GM12878 (cell line): ENCODE data around the gene PLCB4. TPM values are rescaled to one million over a fixed set of nuclear protein-coding genes. Genes with fewer than 3 reads are reported as not detected.

Source experiments
- ATAC-seq: fragments of 200-7000 bp; cut with Tn5 transposase; 3 replicates; pipeline ENCODE4 v1.9.1; 2020; ENCODE audit warnings: mild to moderate bottlenecking, moderate library complexity
- BruUV-seq: library from RNA; stranded (reverse); fragments of 400-500 nt; replicated peaks from 2 replicates; lab custom pipeline; 2021; lab: Mats Ljungman, UMichigan
- CTCF ChIA-PET: fragments of 300-600 bp; sonication (Branson Sonifier 250); formaldehyde crosslinking; extraction: SDS; loops from one replicate; lab custom pipeline; 2021; ENCODE audit warnings: inconsistent platforms; lab: Yijun Ruan, JAX
- POLR2A ChIA-PET: fragments of 350-600 bp; formaldehyde crosslinking; extraction: SDS; loops from one replicate; lab custom pipeline; 2021; ENCODE audit warnings: inconsistent platforms; lab: Charles Lee
- RAD21 ChIA-PET: fragments of 300-600 bp; sonication (Branson Sonifier 250); formaldehyde crosslinking; loops from one replicate; lab custom pipeline; 2023; ENCODE audit warnings: antibody characterized with exemption; ENCODE audit not compliant: unreplicated experiment; lab: Charles Lee
- SMC1A ChIA-PET: fragments of 300-600 bp; sonication (Branson Sonifier 250); formaldehyde crosslinking; loops from one replicate; lab custom pipeline; 2023; ENCODE audit not compliant: unreplicated experiment, uncharacterized antibody; lab: Charles Lee
- DNase-seq: peaks from one replicate; pipeline ENCODE4 v3.0.0-alpha.2; 2011; ENCODE audit warnings: low read depth, low spot score
- FAIRE-seq: peaks from 3 replicates; lab custom pipeline; 2011; peaks lifted over from hg19 to GRCh38; lab: Jason Lieb, UNC
- H2AFZ ChIP-seq: 2 replicates; pipeline ENCODE4 v1.6.0; 2011; ENCODE audit warnings: low read depth, low read length, control low read depth; ENCODE audit not compliant: control insufficient read depth
- H3K27ac ChIP-seq: 2 replicates; pipeline ENCODE4 v1.5.1; 2011; ENCODE audit warnings: control low read depth; ENCODE audit not compliant: control insufficient read depth, insufficient read depth
- H3K27me3 ChIP-seq, 2 experiments: replicated peaks in 1 of 2; 2 replicates each; pipeline versions ENCODE4 v1.6.0 to v1.6.1; 2011; ENCODE audit warnings: low read length in 1 of 2; ENCODE audit not compliant: control insufficient read depth in 2 of 2, insufficient read depth in 2 of 2
- H3K36me3 ChIP-seq, 2 experiments: 2 replicates each; pipeline ENCODE4 v1.5.1; 2011; ENCODE audit warnings: low read length in 1 of 2; ENCODE audit not compliant: control insufficient read depth in 2 of 2, insufficient read depth in 2 of 2
- H3K4me1 ChIP-seq: 2 replicates; pipeline ENCODE4 v1.6.1; 2011; ENCODE audit warnings: mild to moderate bottlenecking, low read length, moderate library complexity, mixed read lengths; ENCODE audit not compliant: control insufficient read depth, insufficient read depth
- H3K4me2 ChIP-seq: 2 replicates; pipeline ENCODE4 v1.6.0; 2011; ENCODE audit warnings: control low read depth; ENCODE audit not compliant: control insufficient read depth, insufficient read depth
- H3K4me3 ChIP-seq: fragments of 200-600 bp; sonication (generic); 2 replicates; pipeline ENCODE4 v1.5.1; 2016
- H3K79me2 ChIP-seq: 2 replicates; pipeline ENCODE4 v1.6.0; 2011; ENCODE audit warnings: low read length; ENCODE audit not compliant: control insufficient read depth, insufficient read depth
- H3K9ac ChIP-seq: 2 replicates; pipeline ENCODE4 v1.8.0; 2011; ENCODE audit warnings: low read length, control low read depth, mixed read lengths; ENCODE audit not compliant: control insufficient read depth, insufficient read depth
- H3K9me3 ChIP-seq: replicated peaks from 3 replicates; pipeline ENCODE4 v1.5.1; 2011; ENCODE audit warnings: mild to moderate bottlenecking, low read length; ENCODE audit not compliant: control insufficient read depth, insufficient read depth
- H4K20me1 ChIP-seq: 2 replicates; pipeline ENCODE4 v1.6.0; 2011; ENCODE audit not compliant: control insufficient read depth, insufficient read depth
- CBX5 ChIP-seq: sonication (generic); IDR thresholded peaks from 2 replicates; pipeline ENCODE4 v1.6.1; 2016; ENCODE audit warnings: low read depth, moderate library complexity, mild to moderate bottlenecking, inconsistent platforms
- CREB1 ChIP-seq: IDR thresholded peaks from 2 replicates; pipeline ENCODE4 v1.6.1; 2012; ENCODE audit warnings: low read depth, mild to moderate bottlenecking, inconsistent platforms
- EED ChIP-seq: sonication (generic); IDR thresholded peaks from 2 replicates; pipeline ENCODE4 v1.6.1; 2016; ENCODE audit warnings: antibody characterized with exemption, low read depth
- PRDM15 ChIP-seq: fragments of 450-650 bp; formaldehyde crosslinking; IDR thresholded peaks from 2 replicates; pipeline ENCODE4 v1.4.0; 2020; ENCODE audit warnings: mild to moderate bottlenecking, moderate library complexity
- REST ChIP-seq: IDR thresholded peaks from 2 replicates; pipeline ENCODE4 v1.6.1; 2012; ENCODE audit warnings: mild to moderate bottlenecking, low read depth, low read length
- ZNF217 ChIP-seq: fragments of 450-650 bp; IDR thresholded peaks from 2 replicates; pipeline ENCODE4 v1.6.1; 2017; ENCODE audit warnings: antibody characterized with exemption, mild to moderate bottlenecking
- WGBS: methylation state at CpG from one replicate; pipeline ENCODE4 v1.1.6; 2016; ENCODE audit warnings: low lambda C conversion rate; ENCODE audit not compliant: insufficient replicate concordance, insufficient coverage; ENCODE audit errors: missing lambda C conversion rate; 5-methylcytosine and 5-hydroxymethylcytosine counted together
- in situ Hi-C: fragments of 300-500 bp; cut with MboI; formaldehyde crosslinking; loops from 9 replicates; pipeline ENCODE4 v1.14.3; 2018; ENCODE audit warnings: mixed read lengths
- intact Hi-C: fragments of 100-400 bp; cut with micrococcal nuclease; formaldehyde crosslinking; loops from one replicate; pipeline ENCODE4 v1.14.2; 2022; ENCODE audit not compliant: unreplicated experiment
- polyA plus RNA-seq, 11 experiments: library from polyadenylated mRNA; depleted of rRNA in 4 of 11; unstranded in 6 of 11; stranded (reverse) in 5 of 11; fragments of >200 nt; fragmentation: Nextera tagmentation in 4 of 11; fragmentation: Illumina TruSeq in 1 of 11; extraction: Ambion mirVana in 4 of 11; extraction: Trizol in 1 of 11; gene quantifications; 1 replicate in 1 of 11; 2 replicates in 10 of 11; pipeline versions ENCODE4 v1.2.1 to v1.2.3, GENCODE V29; 2011 to 2016; ENCODE audit warnings: inconsistent platforms in 2 of 11, missing spikeins in 2 of 11, low read depth in 1 of 11
- total RNA-seq, 4 experiments: library from RNA; depleted of rRNA in 3 of 4; stranded (reverse); fragments of >200 nt in 3 of 4; fragmentation: Illumina TruSeq in 1 of 4; extraction: Trizol in 1 of 4; gene quantifications; 2 replicates each; pipeline versions ENCODE4 v1.2.1 to v1.2.3, GENCODE V29; 2013 to 2021

The PLCB4 gene
- total and polyA plus RNA-seq, 10 of the 15 experiments (the other 5 are each of a cell fraction or from before 2014, with no cell fraction given): not detected

DNA sequence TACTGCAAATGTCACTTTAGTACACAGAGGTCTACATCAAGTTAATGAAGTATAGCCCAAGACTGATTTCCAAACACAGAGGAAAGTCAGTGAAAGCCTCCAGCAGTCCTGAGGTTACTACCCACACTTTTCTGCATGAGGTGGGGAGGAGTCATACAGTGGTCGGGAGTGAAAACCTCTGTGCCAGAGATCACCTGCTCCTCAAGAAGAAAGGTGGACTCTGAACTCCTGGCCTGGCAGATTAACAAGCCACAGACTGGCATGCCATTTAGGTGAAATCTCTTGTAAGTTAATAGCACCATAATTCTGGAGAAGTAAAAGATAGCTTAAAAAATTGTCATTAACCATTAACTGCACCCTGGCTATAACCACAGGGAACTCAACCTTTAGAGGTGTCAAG, 320.5 kb downstream of the PLCB4 start:
- in situ Hi-C loops (no loop called here), intact Hi-C loops (no loop called here)
- peaks cover 3% of the 10 kb centered on the region for H3K4me1 ChIP-seq
- SMC1A ChIA-PET: interaction anchor here (1.1 kb wide), 1 partner anchor 19 kb away, joined by 4 read pairs; no protein-coding TSS in a partner anchor
- no peak overlapping the region for H3K4me3 ChIP-seq
- BruUV-seq: no TSS peak
- RAD21 ChIA-PET: no interaction called here
- no peak overlapping the region for H2AFZ ChIP-seq
- ATAC-seq (no peak), FAIRE-seq (no peak), DNase-seq (no peak)
- no peaks in the 10 kb centered on the region for H4K20me1 ChIP-seq
- H3K4me2 ChIP-seq: no peak overlapping the region
- TF ChIP-seq CBX5: no peak
- no peak for TF ChIP-seq EED
- TF ChIP-seq CREB1: no peak
- TF ChIP-seq PRDM15 (CRISPR knock-in tag): no peak
- TF ChIP-seq ZNF217: no peak
- no peak for TF ChIP-seq REST
- H3K27ac ChIP-seq: no peak overlapping the region
- POLR2A ChIA-PET: no interaction called here
- no peaks in the 10 kb centered on the region for H3K79me2 ChIP-seq
- 45% methylated on average over 1 of the region's 1 CpG for WGBS
- H3K9me3 ChIP-seq: no peaks in the 10 kb centered on the region
- H3K36me3 ChIP-seq: no peaks in the 10 kb centered on the region
- H3K27me3 ChIP-seq: no peaks in the 10 kb centered on the region
- no peak overlapping the region for H3K9ac ChIP-seq
- CTCF ChIA-PET: interaction anchor here (1.6 kb wide), 1 partner anchor 19 kb away, joined by 3 read pairs; no protein-coding TSS in a partner anchor
